ENCODE results near the gene DDR2.
"Not testable (repeated sequence)": the region's sequence is repeated elsewhere in the genome, so short reads cannot be mapped to it uniquely, and the experiment has no call there.

The DDR2 gene

GRCh38 chr1:162818136-162818535 is 185.9 kb downstream of the DDR2 start:
- H3K36me3 ChIP-seq (ENCODE audit: control insufficient read depth in 1 of 2, insufficient read depth in 2 of 2, low read length in 2 of 2); H3K9me3 ChIP-seq (ENCODE audit: control insufficient read depth in 1 of 2, low read length in 2 of 2); H3K4me3 ChIP-seq (ENCODE audit: low read depth in 1 of 2, low read length in 2 of 2); H3K9ac ChIP-seq (ENCODE audit: low read depth in 1 of 2, low read length in 2 of 2); H3K27me3 ChIP-seq (ENCODE audit: control insufficient read depth in 1 of 2, insufficient read depth in 2 of 2, low read length in 2 of 2); H3K27ac ChIP-seq (ENCODE audit: low read depth, low read length): not testable (repeated sequence)
- H3K4me1 ChIP-seq (ENCODE audit: control insufficient read depth in 1 of 2, insufficient read depth in 2 of 2, low read length in 2 of 2): peaks cover 0 to 12% of the 10 kb centered on the region in 2 donors

- H3K27me3 ChIP-seq (ENCODE audit: control insufficient read depth in 1 of 2, insufficient read depth in 2 of 2, low read length in 2 of 2); H3K9ac ChIP-seq (ENCODE audit: low read depth in 1 of 2, low read length in 2 of 2); H3K36me3 ChIP-seq (ENCODE audit: control insufficient read depth in 1 of 2, insufficient read depth in 2 of 2, low read length in 2 of 2); H3K4me3 ChIP-seq (ENCODE audit: low read depth in 1 of 2, low read length in 2 of 2); H3K27ac ChIP-seq (ENCODE audit: low read depth, low read length); H3K9me3 ChIP-seq (ENCODE audit: control insufficient read depth in 1 of 2, low read length in 2 of 2): not testable (repeated sequence)
- peaks cover 0 to 13% of the 10 kb centered on the region in 2 donors for H3K4me1 ChIP-seq (ENCODE audit: control insufficient read depth in 1 of 2, insufficient read depth in 2 of 2, low read length in 2 of 2)
Measured at GRCh38 chr1:162818666-162819065, 186.4 kb downstream of the DDR2 start.

- no peaks in the 10 kb centered on the region for H3K9me3 ChIP-seq (ENCODE audit: control insufficient read depth in 1 of 2, low read length in 2 of 2)
- H3K4me3 ChIP-seq (ENCODE audit: low read depth in 1 of 2, low read length in 2 of 2): peak overlapping the region; percentile 59 to 61
- no peaks in the 10 kb centered on the region for H3K36me3 ChIP-seq (ENCODE audit: control insufficient read depth in 1 of 2, insufficient read depth in 2 of 2, low read length in 2 of 2)
- no peak overlapping the region for H3K9ac ChIP-seq (ENCODE audit: low read depth in 1 of 2, low read length in 2 of 2)
- H3K4me1 ChIP-seq (ENCODE audit: control insufficient read depth in 1 of 2, insufficient read depth in 2 of 2, low read length in 2 of 2): peaks cover 0 to 13% of the 10 kb centered on the region in 2 donors
- H3K27ac ChIP-seq (ENCODE audit: low read depth, low read length): no peak overlapping the region
- H3K27me3 ChIP-seq (ENCODE audit: control insufficient read depth in 1 of 2, insufficient read depth in 2 of 2, low read length in 2 of 2): peaks cover 8 to 18% of the 10 kb centered on the region in 2 donors
Measured at GRCh38 chr1:162822391-162823200, 190.3 kb downstream of the DDR2 start.

DNA sequence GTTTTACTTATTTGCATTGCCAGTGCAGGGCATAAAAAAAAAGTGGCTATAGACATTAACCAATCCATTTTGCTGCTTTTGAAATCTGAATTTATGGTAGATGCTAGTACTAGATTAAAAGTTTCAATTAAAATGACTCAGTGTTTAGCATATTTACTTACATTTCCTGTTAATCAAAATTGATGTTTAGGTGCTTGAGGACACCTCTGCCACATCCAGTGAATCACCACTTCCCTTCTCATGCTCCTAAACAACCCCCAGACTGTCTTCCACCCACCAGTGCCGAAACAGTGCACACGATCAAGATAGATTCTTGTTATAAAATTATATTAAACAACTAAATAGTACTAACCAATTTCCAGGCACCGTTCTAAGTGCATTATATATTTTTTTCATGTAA is 191.0 kb downstream of the DDR2 start:
- peaks cover 0 to 13% of the 10 kb centered on the region in 2 donors for H3K4me1 ChIP-seq (ENCODE audit: control insufficient read depth in 1 of 2, insufficient read depth in 2 of 2, low read length in 2 of 2)
- peaks cover 8 to 18% of the 10 kb centered on the region in 2 donors for H3K27me3 ChIP-seq (ENCODE audit: control insufficient read depth in 1 of 2, insufficient read depth in 2 of 2, low read length in 2 of 2)
- no peak overlapping the region for H3K27ac ChIP-seq (ENCODE audit: low read depth, low read length)
- no peaks in the 10 kb centered on the region for H3K9me3 ChIP-seq (ENCODE audit: control insufficient read depth in 1 of 2, low read length in 2 of 2)
- no peak overlapping the region for H3K9ac ChIP-seq (ENCODE audit: low read depth in 1 of 2, low read length in 2 of 2)
- no peaks in the 10 kb centered on the region for H3K36me3 ChIP-seq (ENCODE audit: control insufficient read depth in 1 of 2, insufficient read depth in 2 of 2, low read length in 2 of 2)
- H3K4me3 ChIP-seq (ENCODE audit: low read depth in 1 of 2, low read length in 2 of 2): no peak overlapping the region

- H3K27me3 ChIP-seq (ENCODE audit: control insufficient read depth in 1 of 2, insufficient read depth in 2 of 2, low read length in 2 of 2): peaks cover 8 to 18% of the 10 kb centered on the region in 2 donors
- no peaks in the 10 kb centered on the region for H3K36me3 ChIP-seq (ENCODE audit: control insufficient read depth in 1 of 2, insufficient read depth in 2 of 2, low read length in 2 of 2)
- no peak overlapping the region for H3K4me3 ChIP-seq (ENCODE audit: low read depth in 1 of 2, low read length in 2 of 2)
- no peak overlapping the region for H3K9ac ChIP-seq (ENCODE audit: low read depth in 1 of 2, low read length in 2 of 2)
- H3K4me1 ChIP-seq (ENCODE audit: control insufficient read depth in 1 of 2, insufficient read depth in 2 of 2, low read length in 2 of 2): peaks cover 0 to 13% of the 10 kb centered on the region in 2 donors
- H3K9me3 ChIP-seq (ENCODE audit: control insufficient read depth in 1 of 2, low read length in 2 of 2): no peaks in the 10 kb centered on the region
- no peak overlapping the region for H3K27ac ChIP-seq (ENCODE audit: low read depth, low read length)
Measured at GRCh38 chr1:162823771-162824525, 191.7 kb downstream of the DDR2 start.

- Histone ChIP-seq H3K36me3 (ENCODE audit: control insufficient read depth in 1 of 2, insufficient read depth in 2 of 2, low read length in 2 of 2) (no peaks in the 10 kb centered on the region), H3K27me3 (ENCODE audit: control insufficient read depth in 1 of 2, insufficient read depth in 2 of 2, low read length in 2 of 2) (peaks cover 0 to 4% of the 10 kb centered on the region in 2 donors), H3K9me3 (ENCODE audit: control insufficient read depth in 1 of 2, low read length in 2 of 2) (no peaks in the 10 kb centered on the region), H3K4me1 (ENCODE audit: control insufficient read depth in 1 of 2, insufficient read depth in 2 of 2, low read length in 2 of 2) (no peaks in the 10 kb centered on the region), H3K4me3 (ENCODE audit: low read depth in 1 of 2, low read length in 2 of 2) (no peak overlapping the region), H3K9ac (ENCODE audit: low read depth in 1 of 2, low read length in 2 of 2) (no peak overlapping the region), H3K27ac (ENCODE audit: low read depth, low read length) (no peak overlapping the region)
Measured at GRCh38 chr1:162829268-162829667, 197.0 kb downstream of the DDR2 start.

GRCh38 chr1:162832470-162832869 is 200.2 kb downstream of the DDR2 start:
- Histone ChIP-seq H3K4me3 (ENCODE audit: low read depth in 1 of 2, low read length in 2 of 2) (no peak overlapping the region), H3K9ac (ENCODE audit: low read depth in 1 of 2, low read length in 2 of 2) (no peak overlapping the region), H3K27ac (ENCODE audit: low read depth, low read length) (no peak overlapping the region), H3K36me3 (ENCODE audit: control insufficient read depth in 1 of 2, insufficient read depth in 2 of 2, low read length in 2 of 2) (no peaks in the 10 kb centered on the region), H3K9me3 (ENCODE audit: control insufficient read depth in 1 of 2, low read length in 2 of 2) (no peaks in the 10 kb centered on the region), H3K4me1 (ENCODE audit: control insufficient read depth in 1 of 2, insufficient read depth in 2 of 2, low read length in 2 of 2) (no peaks in the 10 kb centered on the region), H3K27me3 (ENCODE audit: control insufficient read depth in 1 of 2, insufficient read depth in 2 of 2, low read length in 2 of 2) (no peaks in the 10 kb centered on the region)

GRCh38 chr1:162835157-162835899 is 203.1 kb downstream of the DDR2 start:
- H3K27ac ChIP-seq (ENCODE audit: low read depth, low read length): no peak overlapping the region
- H3K4me1 ChIP-seq (ENCODE audit: control insufficient read depth in 1 of 2, insufficient read depth in 2 of 2, low read length in 2 of 2): no peaks in the 10 kb centered on the region
- no peaks in the 10 kb centered on the region for H3K36me3 ChIP-seq (ENCODE audit: control insufficient read depth in 1 of 2, insufficient read depth in 2 of 2, low read length in 2 of 2)
- H3K9ac ChIP-seq (ENCODE audit: low read depth in 1 of 2, low read length in 2 of 2): no peak overlapping the region
- H3K27me3 ChIP-seq (ENCODE audit: control insufficient read depth in 1 of 2, insufficient read depth in 2 of 2, low read length in 2 of 2): no peaks in the 10 kb centered on the region
- H3K9me3 ChIP-seq (ENCODE audit: control insufficient read depth in 1 of 2, low read length in 2 of 2): peaks cover 8 to 9% of the 10 kb centered on the region in 2 donors
- no peak overlapping the region for H3K4me3 ChIP-seq (ENCODE audit: low read depth in 1 of 2, low read length in 2 of 2)
